ENCODE results near the gene KCNMA1.
"Not testable (repeated sequence)": the region's sequence is repeated elsewhere in the genome, so short reads cannot be mapped to it uniquely, and the experiment has no call there.

KCNMA1 gene

GRCh38 chr10:77419056-77419455 lies 218.6 kb downstream of the KCNMA1 start:
- no peak for DNase-seq (ENCODE audit: low read depth, low spot score)

GRCh38 chr10:77417806-77418640 lies 219.6 kb downstream of the KCNMA1 start:
- no peak for DNase-seq (ENCODE audit: low read depth, low spot score)

GRCh38 chr10:77417359-77417758 lies 220.2 kb downstream of the KCNMA1 start:
- no peak for DNase-seq (ENCODE audit: low read depth, low spot score)

GRCh38 chr10:77416311-77417135 lies 221.1 kb downstream of the KCNMA1 start:
- DNase-seq (ENCODE audit: low read depth, low spot score): no peak

- no peak for DNase-seq (ENCODE audit: low read depth, low spot score)
These were observed 222.2 kb downstream of the KCNMA1 start for GRCh38 chr10:77415313-77415960.

- no peak for DNase-seq (ENCODE audit: low read depth, low spot score)
These were observed 224.4 kb downstream of the KCNMA1 start for GRCh38 chr10:77413231-77413630.

GRCh38 chr10:77412573-77413133 lies 225.0 kb downstream of the KCNMA1 start:
- not testable (repeated sequence) for DNase-seq (ENCODE audit: low read depth, low spot score)

GRCh38 chr10:77411805-77412204 lies 225.8 kb downstream of the KCNMA1 start:
- no peak for DNase-seq (ENCODE audit: low read depth, low spot score)

GRCh38 chr10:77410523-77410922 lies 227.1 kb downstream of the KCNMA1 start:
- no peak for DNase-seq (ENCODE audit: low read depth, low spot score)

GRCh38 chr10:77409697-77410471 lies 227.7 kb downstream of the KCNMA1 start:
- no peak for DNase-seq (ENCODE audit: low read depth, low spot score)

GRCh38 chr10:77408259-77408658 lies 229.3 kb downstream of the KCNMA1 start:
- DNase-seq (ENCODE audit: low read depth, low spot score): no peak

- no peak for DNase-seq (ENCODE audit: low read depth, low spot score)
These were observed 230.7 kb downstream of the KCNMA1 start for GRCh38 chr10:77406764-77407430.

GRCh38 chr10:77405771-77406241 lies 231.8 kb downstream of the KCNMA1 start:
- DNase-seq (ENCODE audit: low read depth, low spot score): peak; percentile 82

GRCh38 chr10:77404810-77405209 lies 232.8 kb downstream of the KCNMA1 start:
- DNase-seq (ENCODE audit: low read depth, low spot score): no peak

- no peak for DNase-seq (ENCODE audit: low read depth, low spot score)
These were observed 233.8 kb downstream of the KCNMA1 start for GRCh38 chr10:77403761-77404160.

GRCh38 chr10:77401683-77402082 lies 235.9 kb downstream of the KCNMA1 start:
- DNase-seq (ENCODE audit: low read depth, low spot score): no peak

GRCh38 chr10:77400033-77400432 lies 237.6 kb downstream of the KCNMA1 start:
- DNase-seq (ENCODE audit: low read depth, low spot score): no peak

- no peak for DNase-seq (ENCODE audit: low read depth, low spot score)
These were observed 238.4 kb downstream of the KCNMA1 start for GRCh38 chr10:77398986-77399755.

- DNase-seq (ENCODE audit: low read depth, low spot score): no peak
These were observed 239.1 kb downstream of the KCNMA1 start for GRCh38 chr10:77398558-77398957.

GRCh38 chr10:77397103-77397502 lies 240.5 kb downstream of the KCNMA1 start:
- no peak for DNase-seq (ENCODE audit: low read depth, low spot score)

All from ELF-1 (cell line).